GM12878 (cell line): ENCODE data around the gene TRIM56. TPM values are rescaled to one million over a fixed set of nuclear protein-coding genes. Genes with fewer than 3 reads are reported as not detected.
A peak's percentile ranks its signal among the peaks of the same experiment; 100 is the strongest.

ENCODE experiments used
- ATAC-seq: fragments of 200-7000 bp; cut with Tn5 transposase; 3 replicates; pipeline ENCODE4 v1.9.1; 2020; ENCODE audit warnings: mild to moderate bottlenecking, moderate library complexity
- BruUV-seq: library from RNA; stranded (reverse); fragments of 400-500 nt; replicated peaks from 2 replicates; lab custom pipeline; 2021; lab: Mats Ljungman, UMichigan
- CTCF ChIA-PET: fragments of 300-600 bp; sonication (Branson Sonifier 250); formaldehyde crosslinking; extraction: SDS; loops from one replicate; lab custom pipeline; 2021; ENCODE audit warnings: inconsistent platforms; lab: Yijun Ruan, JAX
- POLR2A ChIA-PET: fragments of 350-600 bp; formaldehyde crosslinking; extraction: SDS; loops from one replicate; lab custom pipeline; 2021; ENCODE audit warnings: inconsistent platforms; lab: Charles Lee
- RAD21 ChIA-PET: fragments of 300-600 bp; sonication (Branson Sonifier 250); formaldehyde crosslinking; loops from one replicate; lab custom pipeline; 2023; ENCODE audit warnings: antibody characterized with exemption; ENCODE audit not compliant: unreplicated experiment; lab: Charles Lee
- SMC1A ChIA-PET: fragments of 300-600 bp; sonication (Branson Sonifier 250); formaldehyde crosslinking; loops from one replicate; lab custom pipeline; 2023; ENCODE audit not compliant: unreplicated experiment, uncharacterized antibody; lab: Charles Lee
- DNase-seq: peaks from one replicate; pipeline ENCODE4 v3.0.0-alpha.2; 2011; ENCODE audit warnings: low read depth, low spot score
- FAIRE-seq: peaks from 3 replicates; lab custom pipeline; 2011; peaks lifted over from hg19 to GRCh38; lab: Jason Lieb, UNC
- H2AFZ ChIP-seq: 2 replicates; pipeline ENCODE4 v1.6.0; 2011; ENCODE audit warnings: low read depth, low read length, control low read depth; ENCODE audit not compliant: control insufficient read depth
- H3K27ac ChIP-seq: 2 replicates; pipeline ENCODE4 v1.5.1; 2011; ENCODE audit warnings: control low read depth; ENCODE audit not compliant: control insufficient read depth, insufficient read depth
- H3K27me3 ChIP-seq, 2 experiments: replicated peaks in 1 of 2; 2 replicates each; pipeline versions ENCODE4 v1.6.0 to v1.6.1; 2011; ENCODE audit warnings: low read length in 1 of 2; ENCODE audit not compliant: control insufficient read depth in 2 of 2, insufficient read depth in 2 of 2
- H3K36me3 ChIP-seq, 2 experiments: 2 replicates each; pipeline ENCODE4 v1.5.1; 2011; ENCODE audit warnings: low read length in 1 of 2; ENCODE audit not compliant: control insufficient read depth in 2 of 2, insufficient read depth in 2 of 2
- H3K4me1 ChIP-seq: 2 replicates; pipeline ENCODE4 v1.6.1; 2011; ENCODE audit warnings: mild to moderate bottlenecking, low read length, moderate library complexity, mixed read lengths; ENCODE audit not compliant: control insufficient read depth, insufficient read depth
- H3K4me2 ChIP-seq: 2 replicates; pipeline ENCODE4 v1.6.0; 2011; ENCODE audit warnings: control low read depth; ENCODE audit not compliant: control insufficient read depth, insufficient read depth
- H3K4me3 ChIP-seq: fragments of 200-600 bp; sonication (generic); 2 replicates; pipeline ENCODE4 v1.5.1; 2016
- H3K79me2 ChIP-seq: 2 replicates; pipeline ENCODE4 v1.6.0; 2011; ENCODE audit warnings: low read length; ENCODE audit not compliant: control insufficient read depth, insufficient read depth
- H3K9ac ChIP-seq: 2 replicates; pipeline ENCODE4 v1.8.0; 2011; ENCODE audit warnings: low read length, control low read depth, mixed read lengths; ENCODE audit not compliant: control insufficient read depth, insufficient read depth
- H3K9me3 ChIP-seq: replicated peaks from 3 replicates; pipeline ENCODE4 v1.5.1; 2011; ENCODE audit warnings: mild to moderate bottlenecking, low read length; ENCODE audit not compliant: control insufficient read depth, insufficient read depth
- H4K20me1 ChIP-seq: 2 replicates; pipeline ENCODE4 v1.6.0; 2011; ENCODE audit not compliant: control insufficient read depth, insufficient read depth
- CHD4 ChIP-seq: fragments of 200-600 bp; sonication (generic); IDR thresholded peaks from 2 replicates; pipeline ENCODE4 v1.6.1; 2016; ENCODE audit warnings: mild to moderate bottlenecking
- CREB1 ChIP-seq: IDR thresholded peaks from 2 replicates; pipeline ENCODE4 v1.6.1; 2012; ENCODE audit warnings: low read depth, mild to moderate bottlenecking, inconsistent platforms
- HDAC6 ChIP-seq: fragments of 200-600 bp; sonication (generic); IDR thresholded peaks from one replicate; pipeline ENCODE4 v1.8.0; 2017; ENCODE audit warnings: antibody characterized with exemption; ENCODE audit not compliant: unreplicated experiment
- IKZF1 ChIP-seq: fragments of 450-650 bp; conservative IDR thresholded peaks from 2 replicates; pipeline ENCODE4 v1.6.1; 2017; ENCODE audit warnings: antibody characterized with exemption, mild to moderate bottlenecking
- IKZF2 ChIP-seq, 2 experiments: fragments of 450-650 bp; IDR thresholded peaks; 2 replicates each; pipeline ENCODE4 v1.6.1; 2017; ENCODE audit warnings: mild to moderate bottlenecking in 2 of 2, moderate library complexity in 2 of 2
- MTA2 ChIP-seq: fragments of 450-650 bp; IDR thresholded peaks from 2 replicates; pipeline ENCODE4 v1.6.1; 2016; ENCODE audit warnings: low read depth, mild to moderate bottlenecking, moderate library complexity
- NFIC ChIP-seq: IDR thresholded peaks from 2 replicates; pipeline ENCODE4 v1.6.1; 2012; ENCODE audit warnings: low read depth, mild to moderate bottlenecking, inconsistent platforms, low read length, moderate library complexity
- NR2C1 ChIP-seq: fragments of 450-650 bp; IDR thresholded peaks from 2 replicates; pipeline ENCODE4 v1.6.1; 2017; ENCODE audit warnings: antibody characterized with exemption, mild to moderate bottlenecking, moderate library complexity
- PML ChIP-seq: IDR thresholded peaks from 2 replicates; pipeline ENCODE4 v1.6.1; 2012; ENCODE audit warnings: low read length, inconsistent platforms
- POLR2A ChIP-seq: IDR thresholded peaks from 2 replicates; pipeline ENCODE4 v1.6.1; 2011; ENCODE audit warnings: low read depth, mild to moderate bottlenecking, low read length
- POU2F2 ChIP-seq: IDR thresholded peaks from 3 replicates; pipeline ENCODE4 v1.6.1; 2011; ENCODE audit warnings: low read depth, mild to moderate bottlenecking, low read length, borderline replicate concordance
- RBBP5 ChIP-seq: fragments of 200-600 bp; sonication (generic); conservative IDR thresholded peaks from 2 replicates; pipeline ENCODE4 v1.6.1; 2016
- RELA ChIP-seq: fragments of 450-650 bp; IDR thresholded peaks from 2 replicates; pipeline ENCODE4 v1.8.0; 2014; ENCODE audit warnings: borderline replicate concordance; ENCODE audit not compliant: partially characterized antibody
- YY1 ChIP-seq: IDR thresholded peaks from 2 replicates; pipeline ENCODE4 v1.6.1; 2011; ENCODE audit warnings: low read depth, mild to moderate bottlenecking, low read length
- ZNF622 ChIP-seq: fragments of 450-650 bp; IDR thresholded peaks from 2 replicates; pipeline ENCODE4 v1.6.1; 2017; ENCODE audit warnings: mild to moderate bottlenecking, inconsistent platforms
- WGBS: methylation state at CpG from one replicate; pipeline ENCODE4 v1.1.6; 2016; ENCODE audit warnings: low lambda C conversion rate; ENCODE audit not compliant: insufficient replicate concordance, insufficient coverage; ENCODE audit errors: missing lambda C conversion rate; 5-methylcytosine and 5-hydroxymethylcytosine counted together
- in situ Hi-C: fragments of 300-500 bp; cut with MboI; formaldehyde crosslinking; loops from 9 replicates; pipeline ENCODE4 v1.14.3; 2018; ENCODE audit warnings: mixed read lengths
- intact Hi-C: fragments of 100-400 bp; cut with micrococcal nuclease; formaldehyde crosslinking; loops from one replicate; pipeline ENCODE4 v1.14.2; 2022; ENCODE audit not compliant: unreplicated experiment
- polyA plus RNA-seq, 11 experiments: library from polyadenylated mRNA; depleted of rRNA in 4 of 11; unstranded in 6 of 11; stranded (reverse) in 5 of 11; fragments of >200 nt; fragmentation: Nextera tagmentation in 4 of 11; fragmentation: Illumina TruSeq in 1 of 11; extraction: Ambion mirVana in 4 of 11; extraction: Trizol in 1 of 11; gene quantifications; 1 replicate in 1 of 11; 2 replicates in 10 of 11; pipeline versions ENCODE4 v1.2.1 to v1.2.3, GENCODE V29; 2011 to 2016; ENCODE audit warnings: inconsistent platforms in 2 of 11, missing spikeins in 2 of 11, low read depth in 1 of 11
- total RNA-seq, 4 experiments: library from RNA; depleted of rRNA in 3 of 4; stranded (reverse); fragments of >200 nt in 3 of 4; fragmentation: Illumina TruSeq in 1 of 4; extraction: Trizol in 1 of 4; gene quantifications; 2 replicates each; pipeline versions ENCODE4 v1.2.1 to v1.2.3, GENCODE V29; 2013 to 2021
- TF ChIP-seq, protein P1 (sequence below): IDR thresholded peaks from 2 replicates; pipeline ENCODE4 v1.6.1; 2011; ENCODE audit warnings: mild to moderate bottlenecking, low read depth, low read length, moderate library complexity; ENCODE audit not compliant: insufficient replicate concordance
- TF ChIP-seq, protein P2 (sequence below): fragments of 450-650 bp; IDR thresholded peaks from 2 replicates; pipeline ENCODE4 v1.6.1; 2016; ENCODE audit warnings: mild to moderate bottlenecking

TRIM56 gene
- total and polyA plus RNA-seq, 10 of the 15 experiments (the other 5 are each of a cell fraction or from before 2014, with no cell fraction given) = 3.2 to 37.5 (median 11.8) TPM

DNA sequence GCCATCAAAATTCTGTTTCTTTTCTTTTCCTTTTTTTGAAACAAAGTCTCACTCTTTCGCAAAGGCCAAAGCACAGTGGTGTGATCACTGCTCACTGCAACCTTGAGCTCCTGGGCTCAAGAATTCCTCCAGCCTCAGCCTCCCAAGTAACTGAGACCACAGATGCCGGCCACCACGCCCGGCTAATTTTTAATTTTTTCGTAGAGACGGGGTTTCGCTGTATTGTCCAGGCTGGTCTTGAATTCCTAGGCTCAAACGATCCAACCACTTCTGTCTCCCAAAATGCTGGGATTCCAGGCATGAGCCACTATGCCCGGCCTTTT lies 25.7 kb upstream of the TRIM56 start:
- no peak for ATAC-seq
- Histone ChIP-seq H3K36me3 (no peaks in the 10 kb centered on the region), H3K4me2 (no peak overlapping the region), H4K20me1 (no peaks in the 10 kb centered on the region), H3K4me3 (no peak overlapping the region), H3K27me3 (no peaks in the 10 kb centered on the region), H3K27ac (no peak overlapping the region), H2AFZ (no peak overlapping the region), H3K4me1 (no peaks in the 10 kb centered on the region), H3K79me2 (no peaks in the 10 kb centered on the region), H3K9me3 (no peaks in the 10 kb centered on the region), H3K9ac (no peak overlapping the region)
- no peak for TF ChIP-seq IKZF2 (IDR thresholded peaks at IDR 0.05)
- TF ChIP-seq MTA2 = no peak
- TF ChIP-seq YY1 = 0 out of 2 replicates have a peak, but pooled peaks have one; percentile 1
- no TSS peak for BruUV-seq
- no peak for FAIRE-seq
- WGBS = 15% methylated on average over 9 of the region's 9 CpGs
- intact Hi-C loops (loop anchor here (1.0 to 5.0 kb wide), 3 partner anchors 93 to 262 kb away; no protein-coding TSS in a partner anchor), in situ Hi-C loops (loop anchor here (5.0 kb wide), 1 partner anchor 167 kb away; no protein-coding TSS in a partner anchor)
- no peak for DNase-seq
- ChIA-PET CTCF (interaction anchor here (0.6 to 2.9 kb wide), 14 partner anchors 11 to 315 kb away, joined by 3 to 40 read pairs (median 4); partner anchors contain the start of genes ACHE, SLC12A9 and TRIM56), SMC1A (interaction anchor here (1.3 kb wide), 1 partner anchor 172 kb away, joined by 3 read pairs; no protein-coding TSS in a partner anchor), RAD21 (interaction anchor here (2.2 kb wide), 1 partner anchor 158 kb away, joined by 7 read pairs; no protein-coding TSS in a partner anchor), POLR2A (interaction anchor here (0.6 to 0.7 kb wide), 2 partner anchors 39 to 81 kb away, joined by 3 to 5 read pairs; no protein-coding TSS in a partner anchor)

GRCh38 chr7:101060992-101061391 lies 24.3 kb upstream of the TRIM56 start:
- Histone ChIP-seq H3K36me3 (no peaks in the 10 kb centered on the region), H2AFZ (no peak overlapping the region), H3K4me3 (no peak overlapping the region), H3K27ac (no peak overlapping the region), H3K27me3 (no peaks in the 10 kb centered on the region), H3K79me2 (no peaks in the 10 kb centered on the region), H3K9ac (no peak overlapping the region), H3K4me2 (no peak overlapping the region), H3K4me1 (no peaks in the 10 kb centered on the region), H4K20me1 (no peaks in the 10 kb centered on the region), H3K9me3 (no peaks in the 10 kb centered on the region)
- intact Hi-C loops = no loop called here
- no peak for DNase-seq
- ChIA-PET CTCF (interaction anchor here (0.6 to 0.7 kb wide), 2 partner anchors 114 to 501 kb away, joined by 3 read pairs; no protein-coding TSS in a partner anchor), POLR2A (interaction anchor here (0.7 kb wide), 1 partner anchor 606 kb away, joined by 6 read pairs; no protein-coding TSS in a partner anchor), SMC1A (no interaction called here), RAD21 (no interaction called here)
- WGBS = 32% methylated on average over 5 of the region's 5 CpGs
- in situ Hi-C loops = no loop called here
- no peak for ATAC-seq
- BruUV-seq = no TSS peak
- FAIRE-seq = no peak
- TF ChIP-seq ZNF622 (no peak), MTA2 (no peak), CHD4 (no peak), RBBP5 (no peak), NR2C1 (no peak), IKZF1 (no peak), POLR2A (no peak), RELA (no peak), CREB1 (no peak), NFIC (no peak), POU2F2 (no peak), HDAC6 (no peak), PML (no peak)
- TF ChIP-seq, protein P1, sequence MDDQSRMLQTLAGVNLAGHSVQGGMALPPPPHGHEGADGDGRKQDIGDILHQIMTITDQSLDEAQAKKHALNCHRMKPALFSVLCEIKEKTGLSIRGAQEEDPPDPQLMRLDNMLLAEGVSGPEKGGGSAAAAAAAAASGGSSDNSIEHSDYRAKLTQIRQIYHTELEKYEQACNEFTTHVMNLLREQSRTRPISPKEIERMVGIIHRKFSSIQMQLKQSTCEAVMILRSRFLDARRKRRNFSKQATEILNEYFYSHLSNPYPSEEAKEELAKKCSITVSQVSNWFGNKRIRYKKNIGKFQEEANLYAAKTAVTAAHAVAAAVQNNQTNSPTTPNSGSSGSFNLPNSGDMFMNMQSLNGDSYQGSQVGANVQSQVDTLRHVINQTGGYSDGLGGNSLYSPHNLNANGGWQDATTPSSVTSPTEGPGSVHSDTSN = no peak
- TF ChIP-seq, protein P2, sequence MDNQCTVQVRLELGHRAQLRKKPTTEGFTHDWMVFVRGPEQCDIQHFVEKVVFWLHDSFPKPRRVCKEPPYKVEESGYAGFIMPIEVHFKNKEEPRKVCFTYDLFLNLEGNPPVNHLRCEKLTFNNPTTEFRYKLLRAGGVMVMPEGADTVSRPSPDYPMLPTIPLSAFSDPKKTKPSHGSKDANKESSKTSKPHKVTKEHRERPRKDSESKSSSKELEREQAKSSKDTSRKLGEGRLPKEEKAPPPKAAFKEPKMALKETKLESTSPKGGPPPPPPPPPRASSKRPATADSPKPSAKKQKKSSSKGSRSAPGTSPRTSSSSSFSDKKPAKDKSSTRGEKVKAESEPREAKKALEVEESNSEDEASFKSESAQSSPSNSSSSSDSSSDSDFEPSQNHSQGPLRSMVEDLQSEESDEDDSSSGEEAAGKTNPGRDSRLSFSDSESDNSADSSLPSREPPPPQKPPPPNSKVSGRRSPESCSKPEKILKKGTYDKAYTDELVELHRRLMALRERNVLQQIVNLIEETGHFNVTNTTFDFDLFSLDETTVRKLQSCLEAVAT = no peak
